Prostate gland (tissue), 2 donors: ENCODE results near the gene VPS54.

ENCODE experiments used
- CTCF ChIP-seq, 4 experiments: fragments of 200-600 bp in 2 of 4; fragments of 450-650 bp in 2 of 4; sonication (generic) in 2 of 4; IDR thresholded peaks; 1 replicate in 3 of 4; 2 replicates in 1 of 4; pipeline ENCODE4 v1.5.1; 2016 to 2019; ENCODE audit warnings: antibody characterized with exemption in 4 of 4, mild to moderate bottlenecking in 2 of 4, moderate library complexity in 2 of 4
- POLR2A ChIP-seq: fragments of 450-650 bp; IDR thresholded peaks from one replicate; pipeline ENCODE4 v1.6.1; 2016; ENCODE audit warnings: antibody characterized with exemption, mild to moderate bottlenecking
- POLR2AphosphoS5 ChIP-seq: sonication (generic); formaldehyde crosslinking; IDR thresholded peaks from one replicate; pipeline ENCODE4 v1.6.1; 2017; ENCODE audit warnings: antibody characterized with exemption

- TF ChIP-seq CTCF (IDR thresholded peaks at IDR 0.05) (no peak), POLR2A (no peak), POLR2AphosphoS5 (no peak)
Measured at GRCh38 chr2:64015391-64015790, 3.8 kb downstream of the VPS54 start.
